GM12891 (cell line): ENCODE data around the gene BRSK2.

Experiments
- DNase-seq: peaks from one replicate; pipeline ENCODE4 v3.0.0; 2011; ENCODE audit warnings: low spot score; ENCODE audit not compliant: insufficient read length
- FAIRE-seq: peaks from 2 replicates; lab custom pipeline; 2011; peaks lifted over from hg19 to GRCh38; lab: Jason Lieb, UNC
- PAX5 ChIP-seq: IDR thresholded peaks from 2 replicates; pipeline ENCODE4 v1.6.1; 2011; ENCODE audit warnings: low read length, moderate library complexity, mild to moderate bottlenecking; ENCODE audit not compliant: insufficient read depth, severe bottlenecking
- POLR2A ChIP-seq: IDR thresholded peaks from 2 replicates; pipeline ENCODE4 v1.6.1; 2011; ENCODE audit warnings: low read depth, low read length, control low read depth
- POLR2AphosphoS5 ChIP-seq: IDR thresholded peaks from 2 replicates; pipeline ENCODE4 v1.6.1; 2011; ENCODE audit warnings: low read depth, low read length, control low read depth
- POU2F2 ChIP-seq: IDR thresholded peaks from 2 replicates; pipeline ENCODE4 v1.6.1; 2011; ENCODE audit warnings: low read depth, mild to moderate bottlenecking, control low read depth, low read length, moderate library complexity
- SPI1 ChIP-seq: IDR thresholded peaks from 2 replicates; pipeline ENCODE4 v1.6.1; 2011; ENCODE audit warnings: low read depth, low read length, control low read depth
- TAF1 ChIP-seq: IDR thresholded peaks from 2 replicates; pipeline ENCODE4 v1.6.1; 2011; ENCODE audit warnings: low read depth, low read length, control low read depth

Gene BRSK2

GRCh38 chr11:1485504-1485885 lies 95.8 kb downstream of the BRSK2 start:
- FAIRE-seq (no peak), DNase-seq (no peak)
- no peak for TF ChIP-seq POLR2AphosphoS5
- TF ChIP-seq POU2F2: no peak
- no peak for TF ChIP-seq TAF1
- TF ChIP-seq SPI1: no peak
- no peak for TF ChIP-seq POLR2A
- no peak for TF ChIP-seq PAX5

DNA sequence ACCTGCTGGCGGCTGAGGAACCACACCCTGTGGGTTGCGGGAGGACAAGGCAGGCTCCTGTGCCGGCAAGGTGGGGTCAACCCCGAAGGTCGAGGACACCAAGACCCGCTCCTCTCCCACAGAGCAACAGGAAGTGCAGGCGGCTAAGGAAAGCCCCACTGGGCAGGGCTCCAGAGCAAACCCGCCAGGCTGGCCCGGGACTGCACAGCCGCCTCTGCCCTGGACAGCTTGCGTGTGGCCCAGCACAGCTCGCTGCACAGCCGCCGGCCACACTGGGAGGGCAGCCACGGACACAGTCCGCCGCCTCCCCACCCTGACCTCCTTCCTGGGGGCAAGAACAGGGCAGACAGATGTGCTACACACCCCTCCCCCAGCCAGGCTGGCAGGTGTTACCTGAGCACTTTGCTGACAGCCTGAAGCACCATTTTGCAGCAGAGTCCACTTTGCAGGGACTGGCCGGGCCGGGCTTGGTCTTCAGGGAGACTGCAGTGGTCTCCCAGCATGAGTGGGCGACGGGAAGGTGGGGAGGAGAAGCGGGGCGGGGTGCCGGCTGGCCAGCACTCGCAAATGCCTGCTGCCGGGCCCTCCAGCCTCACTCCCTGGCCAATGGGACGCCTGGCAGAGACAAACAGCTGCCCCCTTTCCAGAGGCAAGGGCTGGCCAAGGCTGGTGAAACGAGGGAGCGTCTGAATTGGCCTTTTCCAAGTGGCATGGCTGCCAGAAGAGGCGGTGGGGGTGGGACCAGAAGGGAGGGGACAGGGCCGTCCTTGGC lies 96.5 kb downstream of the BRSK2 start, which contains the start of gene MOB2:
Gene MOB2, minus strand, starts transcription at position 726 of the 772 bp plus-strand sequence. Its CDS starts 223 bp downstream, at position 503.
- FAIRE-seq (peak; percentile 66), DNase-seq (peak; percentile 53)
- TF ChIP-seq SPI1 (no peak), TAF1 (no peak), POU2F2 (no peak), POLR2AphosphoS5 (no peak), PAX5 (no peak), POLR2A (no peak)

- TF ChIP-seq SPI1: no peak
- TF ChIP-seq POLR2A: no peak
- TF ChIP-seq PAX5: no peak
- TF ChIP-seq POLR2AphosphoS5: no peak
- no peak for TF ChIP-seq POU2F2
- no peak for DNase-seq
- no peak for FAIRE-seq
These were observed 97.5 kb downstream of the BRSK2 start for GRCh38 chr11:1487091-1487850.

DNA sequence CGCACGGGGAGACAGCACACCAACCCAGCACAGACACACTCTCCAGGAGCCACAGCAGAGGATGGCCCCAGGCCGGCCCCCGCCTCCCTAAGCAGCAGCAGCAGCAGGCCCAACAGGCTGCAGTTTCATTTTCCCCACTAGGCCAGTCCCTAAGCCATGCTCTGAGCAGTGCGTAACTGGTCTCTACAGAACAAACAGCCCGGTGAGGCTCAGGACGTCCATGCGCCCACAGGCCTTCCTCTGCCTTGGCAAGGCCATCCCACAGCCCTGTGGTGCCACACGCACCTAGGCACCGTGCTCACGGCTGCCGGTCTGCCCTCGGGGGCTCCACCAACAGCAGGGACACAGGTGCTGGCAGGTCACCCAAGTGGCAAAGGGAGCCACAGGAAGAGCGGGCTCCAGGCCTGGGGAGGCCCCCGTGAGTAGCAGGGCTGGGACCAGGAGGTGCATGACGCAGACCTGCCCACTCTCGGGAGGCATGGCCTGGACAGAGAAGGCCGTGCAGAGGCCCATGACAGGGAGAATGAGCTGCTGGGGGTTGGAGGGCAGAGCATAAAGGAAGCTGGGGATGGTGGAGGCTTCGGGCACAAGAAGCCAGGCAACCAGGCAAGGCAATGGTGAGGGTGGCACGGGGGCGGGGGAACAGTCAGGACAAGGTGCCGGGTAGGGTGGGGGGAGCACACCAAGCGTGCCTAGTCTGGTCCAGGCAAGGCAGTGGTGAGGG lies 98.3 kb downstream of the BRSK2 start:
- FAIRE-seq (peak; percentile 88), DNase-seq (peak; percentile 61)
- TF ChIP-seq PAX5 (no peak), TAF1 (0 out of 2 replicates have a peak, but pooled peaks have one; percentile 18), POLR2A (no peak), SPI1 (no peak)

GRCh38 chr11:1488575-1489180 lies 98.9 kb downstream of the BRSK2 start:
- TF ChIP-seq POLR2AphosphoS5 (no peak), POLR2A (no peak), SPI1 (no peak), TAF1 (no peak), PAX5 (no peak), POU2F2 (no peak)
- DNase-seq: no peak
- FAIRE-seq: no peak

DNA sequence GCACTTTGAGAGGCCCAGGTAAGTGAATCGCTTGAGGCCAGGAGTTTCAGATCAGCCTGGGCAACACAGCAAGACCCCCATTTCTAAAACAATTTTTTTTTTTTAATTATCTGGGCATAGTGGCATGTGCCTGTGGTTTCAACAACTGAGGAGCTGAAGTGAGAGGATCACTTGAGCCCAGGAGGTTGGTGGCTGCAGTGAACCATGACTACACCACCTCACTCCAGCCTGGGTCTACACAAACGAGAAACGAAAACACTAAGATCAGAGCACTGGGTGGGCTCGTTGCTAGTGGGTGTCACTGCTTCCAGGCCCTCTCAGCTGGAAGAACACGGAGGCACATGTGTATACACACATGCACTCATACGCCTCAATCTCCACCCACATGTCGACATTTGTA lies 100.9 kb downstream of the BRSK2 start:
- FAIRE-seq (no peak), DNase-seq (no peak)
- TF ChIP-seq POLR2AphosphoS5 (no peak), POLR2A (no peak), PAX5 (no peak), SPI1 (no peak), TAF1 (no peak), POU2F2 (no peak)

DNA sequence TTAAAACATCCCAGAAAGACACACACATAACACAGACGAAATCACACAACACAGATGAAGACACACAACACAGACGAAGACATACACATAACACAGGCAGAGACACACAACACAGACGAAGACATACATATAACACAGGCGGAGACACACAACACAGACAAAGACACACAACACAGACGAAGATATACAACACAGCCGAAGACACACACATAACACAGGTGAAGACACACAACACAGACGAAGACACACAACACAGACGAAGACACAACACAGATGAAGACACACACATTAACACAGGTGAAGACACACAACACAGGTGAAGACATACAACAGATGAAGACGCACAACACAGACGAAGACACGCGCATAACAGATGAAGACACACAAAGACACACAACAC lies 101.6 kb downstream of the BRSK2 start:
- TF ChIP-seq SPI1 (no peak), POU2F2 (no peak), TAF1 (no peak), POLR2AphosphoS5 (no peak), PAX5 (no peak), POLR2A (no peak)
- no peak for DNase-seq
- peak; percentile 90 for FAIRE-seq

GRCh38 chr11:1493650-1494244 lies 104.0 kb downstream of the BRSK2 start:
- no peak for FAIRE-seq
- DNase-seq: no peak
- TF ChIP-seq PAX5 (no peak), TAF1 (no peak), POLR2A (no peak), SPI1 (no peak), POU2F2 (no peak), POLR2AphosphoS5 (no peak)

DNA sequence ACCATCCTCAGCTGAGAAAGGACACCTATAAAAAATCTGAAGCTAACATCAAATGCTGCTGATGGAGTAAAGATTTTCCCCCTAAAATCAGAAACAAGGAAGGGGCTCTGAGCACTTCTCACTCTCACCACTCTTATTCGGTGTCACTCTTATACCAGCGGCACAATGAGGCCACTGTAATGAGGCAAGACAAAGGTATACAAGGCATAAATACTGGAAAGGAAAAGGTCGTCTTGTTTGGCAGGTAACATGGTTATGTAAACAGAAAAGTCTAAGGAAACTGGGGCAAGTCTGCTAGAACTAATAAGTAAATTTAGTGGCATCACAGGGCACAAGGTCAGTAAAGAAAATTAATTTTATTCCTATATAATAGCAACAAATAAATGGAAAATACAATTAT lies 104.9 kb downstream of the BRSK2 start:
- FAIRE-seq (no peak), DNase-seq (no peak)
- TF ChIP-seq POLR2AphosphoS5 (no peak), POLR2A (no peak), TAF1 (no peak)
